Neural cell (in vitro differentiated cells): Measurements from ENCODE around the gene RNASE13.

ENCODE experiments used
- CTCF ChIP-seq: fragments of 450-650 bp; IDR thresholded peaks from 2 replicates; pipeline ENCODE4 v1.5.1; 2014; ENCODE audit warnings: antibody characterized with exemption, mild to moderate bottlenecking, moderate library complexity; ENCODE audit not compliant: poor library complexity, severe bottlenecking
- EZH2 ChIP-seq: fragments of 200-600, 300-800 bp; shearing (Covaris generic), sonication (generic); IDR thresholded peaks from 2 replicates; pipeline ENCODE4 v1.6.1; 2014; ENCODE audit warnings: antibody characterized with exemption, low read length, borderline replicate concordance, mild to moderate bottlenecking; ENCODE audit not compliant: insufficient read depth, poor library complexity, severe bottlenecking
- MXI1 ChIP-seq: fragments of 450-650 bp; conservative IDR thresholded peaks from 2 replicates; pipeline ENCODE4 v1.6.1; 2014; ENCODE audit warnings: antibody characterized with exemption, mild to moderate bottlenecking; ENCODE audit not compliant: poor library complexity, severe bottlenecking
- POLR2AphosphoS5 ChIP-seq: IDR thresholded peaks from 2 replicates; pipeline ENCODE4 v1.6.1; 2012
- TAF1 ChIP-seq: IDR thresholded peaks from 2 replicates; pipeline ENCODE4 v1.6.1; 2012; ENCODE audit warnings: low read depth
- TF ChIP-seq, protein P1 (sequence below): IDR thresholded peaks from 2 replicates; pipeline ENCODE4 v1.6.1; 2012; ENCODE audit warnings: borderline replicate concordance

DNA sequence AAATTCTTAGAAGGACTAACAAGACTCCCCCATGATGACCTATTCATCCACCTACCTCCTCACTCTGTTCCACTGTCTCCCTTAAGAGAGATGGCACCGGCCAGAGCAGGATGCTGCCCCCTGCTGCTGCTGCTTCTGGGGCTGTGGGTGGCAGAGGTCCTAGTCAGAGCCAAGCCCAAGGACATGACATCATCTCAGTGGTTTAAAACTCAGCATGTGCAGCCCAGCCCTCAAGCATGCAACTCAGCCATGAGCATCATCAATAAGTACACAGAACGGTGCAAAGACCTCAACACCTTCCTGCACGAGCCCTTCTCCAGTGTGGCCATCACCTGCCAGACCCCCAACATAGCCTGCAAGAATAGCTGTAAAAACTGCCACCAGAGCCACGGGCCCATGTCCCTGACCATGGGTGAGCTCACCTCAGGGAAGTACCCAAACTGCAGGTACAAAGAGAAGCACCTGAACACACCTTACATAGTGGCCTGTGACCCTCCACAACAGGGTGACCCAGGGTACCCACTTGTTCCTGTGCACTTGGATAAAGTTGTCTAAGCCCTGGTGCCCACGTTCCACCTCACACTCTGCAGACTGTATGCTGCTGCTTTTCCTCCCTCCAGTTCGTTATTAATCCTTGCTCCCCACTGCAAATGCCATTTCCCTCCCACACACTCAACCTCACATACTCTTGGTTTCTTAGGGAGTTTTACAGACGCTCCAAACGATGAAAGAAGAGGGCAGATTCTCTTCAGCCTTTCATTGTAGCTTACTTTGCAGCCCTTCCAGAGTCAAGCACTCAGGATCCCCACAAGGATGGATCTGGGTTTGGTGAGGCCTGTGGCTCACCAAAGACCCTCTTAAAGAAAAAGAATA lies 23.4 kb upstream of the RNASE13 start, which contains the start of gene RNASE8:
- TF ChIP-seq, protein P1, sequence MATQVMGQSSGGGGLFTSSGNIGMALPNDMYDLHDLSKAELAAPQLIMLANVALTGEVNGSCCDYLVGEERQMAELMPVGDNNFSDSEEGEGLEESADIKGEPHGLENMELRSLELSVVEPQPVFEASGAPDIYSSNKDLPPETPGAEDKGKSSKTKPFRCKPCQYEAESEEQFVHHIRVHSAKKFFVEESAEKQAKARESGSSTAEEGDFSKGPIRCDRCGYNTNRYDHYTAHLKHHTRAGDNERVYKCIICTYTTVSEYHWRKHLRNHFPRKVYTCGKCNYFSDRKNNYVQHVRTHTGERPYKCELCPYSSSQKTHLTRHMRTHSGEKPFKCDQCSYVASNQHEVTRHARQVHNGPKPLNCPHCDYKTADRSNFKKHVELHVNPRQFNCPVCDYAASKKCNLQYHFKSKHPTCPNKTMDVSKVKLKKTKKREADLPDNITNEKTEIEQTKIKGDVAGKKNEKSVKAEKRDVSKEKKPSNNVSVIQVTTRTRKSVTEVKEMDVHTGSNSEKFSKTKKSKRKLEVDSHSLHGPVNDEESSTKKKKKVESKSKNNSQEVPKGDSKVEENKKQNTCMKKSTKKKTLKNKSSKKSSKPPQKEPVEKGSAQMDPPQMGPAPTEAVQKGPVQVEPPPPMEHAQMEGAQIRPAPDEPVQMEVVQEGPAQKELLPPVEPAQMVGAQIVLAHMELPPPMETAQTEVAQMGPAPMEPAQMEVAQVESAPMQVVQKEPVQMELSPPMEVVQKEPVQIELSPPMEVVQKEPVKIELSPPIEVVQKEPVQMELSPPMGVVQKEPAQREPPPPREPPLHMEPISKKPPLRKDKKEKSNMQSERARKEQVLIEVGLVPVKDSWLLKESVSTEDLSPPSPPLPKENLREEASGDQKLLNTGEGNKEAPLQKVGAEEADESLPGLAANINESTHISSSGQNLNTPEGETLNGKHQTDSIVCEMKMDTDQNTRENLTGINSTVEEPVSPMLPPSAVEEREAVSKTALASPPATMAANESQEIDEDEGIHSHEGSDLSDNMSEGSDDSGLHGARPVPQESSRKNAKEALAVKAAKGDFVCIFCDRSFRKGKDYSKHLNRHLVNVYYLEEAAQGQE, result no peak
- no peak for TF ChIP-seq CTCF
- TF ChIP-seq EZH2, result no peak
- no peak for TF ChIP-seq TAF1
- TF ChIP-seq POLR2AphosphoS5, result no peak
- no peak for TF ChIP-seq MXI1
